Activated gamma-delta T cell treated with Interleukin-2 at 50 U/mL for 16 hours (primary cell): Measurements from ENCODE around the gene HBA1.
"Not testable (repeated sequence)": the region's sequence is repeated elsewhere in the genome, so short reads cannot be mapped to it uniquely, and the experiment has no call there.

Source experiments
- DNase-seq: peaks from one replicate; pipeline ENCODE4 v3.0.0-alpha.2; 2020

Gene HBA1

DNA sequence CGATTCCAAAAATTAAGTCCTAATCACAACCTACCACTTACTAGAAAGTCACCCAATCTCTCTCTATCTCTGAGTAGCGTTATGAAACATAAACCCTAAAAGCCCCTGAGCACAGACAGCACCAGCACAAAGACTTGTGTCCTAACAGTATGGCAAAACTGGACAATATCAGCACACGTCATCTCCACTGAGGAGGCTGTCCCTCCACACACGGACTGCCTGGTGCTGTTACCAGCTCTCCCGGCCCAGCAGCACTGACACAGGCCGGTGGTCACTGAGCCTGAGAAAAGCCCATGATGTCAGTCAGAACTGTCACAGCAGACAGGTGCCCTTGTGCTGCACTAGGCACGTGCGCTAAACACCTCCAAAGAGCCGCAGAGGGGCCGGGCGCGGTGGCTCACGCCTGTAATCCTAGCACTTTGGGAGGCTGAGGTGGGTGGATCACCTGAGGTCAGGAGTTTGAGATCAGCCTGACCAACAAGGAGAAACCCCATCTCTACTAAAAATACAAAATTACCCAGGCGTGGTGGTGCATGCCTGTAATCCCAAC, 35.2 kb downstream of the HBA1 start:
- DNase-seq: not testable (repeated sequence)

- DNase-seq: no peak
Observed at GRCh38 chr16:212999-213398, 36.5 kb downstream of the HBA1 start.

GRCh38 chr16:220021-220420, 43.5 kb downstream of the HBA1 start:
- DNase-seq: no peak
